Bronchial epithelial cell (primary cell): Measurements from ENCODE around the gene SLC39A11. TPM values are rescaled to one million over a fixed set of nuclear protein-coding genes. Genes with fewer than 3 reads are reported as not detected.
A peak's percentile ranks its signal among the peaks of the same experiment; 100 is the strongest.

ENCODE experiments used
- DNase-seq: peaks from one replicate; pipeline ENCODE4 v3.0.0-alpha.2; 2010; ENCODE audit warnings: low read depth
- FAIRE-seq: peaks from 2 replicates; lab custom pipeline; 2011; peaks lifted over from hg19 to GRCh38; lab: Jason Lieb, UNC
- H3K27me3 ChIP-seq: 2 replicates; pipeline ENCODE4 v1.5.1; 2011; ENCODE audit warnings: low read length; ENCODE audit not compliant: control insufficient read depth, insufficient read depth
- H3K36me3 ChIP-seq: 2 replicates; pipeline ENCODE4 v1.5.1; 2011; ENCODE audit warnings: low read length; ENCODE audit not compliant: control insufficient read depth, insufficient read depth
- H3K4me3 ChIP-seq: 2 replicates; pipeline ENCODE4 v1.5.1; 2011; ENCODE audit warnings: mild to moderate bottlenecking, low read depth, low read length, control low read depth
- total RNA-seq: library from RNA; depleted of rRNA; stranded (reverse); fragments of >200 nt; gene quantifications from 2 replicates; pipeline ENCODE4 v1.2.1, GENCODE V29; 2014
- TF ChIP-seq, protein P1 (sequence below): IDR thresholded peaks from 2 replicates; pipeline ENCODE4 v1.5.1; 2011; ENCODE audit warnings: mild to moderate bottlenecking, moderate library complexity, low read length, control low read depth, inconsistent platforms; ENCODE audit not compliant: insufficient read depth, severe bottlenecking

SLC39A11 gene
- total RNA-seq, 1 donor from 2014 or later = 23.4 TPM

DNA sequence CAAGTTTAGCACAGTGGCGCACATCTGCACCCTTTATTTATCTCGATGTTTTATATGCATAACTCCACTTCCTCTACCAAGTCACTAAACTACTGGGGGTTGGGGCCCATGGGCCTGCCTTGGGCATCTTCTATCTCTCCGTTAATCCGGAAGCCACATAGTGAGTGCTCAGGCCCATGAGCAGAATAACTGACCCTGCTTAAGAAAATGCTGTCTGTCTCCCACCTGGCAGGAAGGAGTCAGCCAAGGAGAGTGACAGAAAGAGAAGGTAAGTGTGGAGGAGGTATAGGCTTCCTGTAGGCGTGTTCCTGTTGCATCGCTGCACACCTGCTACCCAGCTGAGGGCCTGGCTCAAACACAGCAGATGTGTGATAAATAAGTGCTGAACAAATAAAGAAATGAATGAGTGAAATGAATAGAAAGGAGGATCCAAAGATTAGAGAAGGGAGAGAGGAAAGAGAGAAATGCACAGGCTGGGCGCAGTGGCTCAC, 320.1 kb downstream of the SLC39A11 start:
- Histone ChIP-seq H3K4me3 (no peak overlapping the region), H3K36me3 (no peaks in the 10 kb centered on the region), H3K27me3 (no peaks in the 10 kb centered on the region)
- FAIRE-seq = no peak
- DNase-seq = no peak
- TF ChIP-seq, protein P1, sequence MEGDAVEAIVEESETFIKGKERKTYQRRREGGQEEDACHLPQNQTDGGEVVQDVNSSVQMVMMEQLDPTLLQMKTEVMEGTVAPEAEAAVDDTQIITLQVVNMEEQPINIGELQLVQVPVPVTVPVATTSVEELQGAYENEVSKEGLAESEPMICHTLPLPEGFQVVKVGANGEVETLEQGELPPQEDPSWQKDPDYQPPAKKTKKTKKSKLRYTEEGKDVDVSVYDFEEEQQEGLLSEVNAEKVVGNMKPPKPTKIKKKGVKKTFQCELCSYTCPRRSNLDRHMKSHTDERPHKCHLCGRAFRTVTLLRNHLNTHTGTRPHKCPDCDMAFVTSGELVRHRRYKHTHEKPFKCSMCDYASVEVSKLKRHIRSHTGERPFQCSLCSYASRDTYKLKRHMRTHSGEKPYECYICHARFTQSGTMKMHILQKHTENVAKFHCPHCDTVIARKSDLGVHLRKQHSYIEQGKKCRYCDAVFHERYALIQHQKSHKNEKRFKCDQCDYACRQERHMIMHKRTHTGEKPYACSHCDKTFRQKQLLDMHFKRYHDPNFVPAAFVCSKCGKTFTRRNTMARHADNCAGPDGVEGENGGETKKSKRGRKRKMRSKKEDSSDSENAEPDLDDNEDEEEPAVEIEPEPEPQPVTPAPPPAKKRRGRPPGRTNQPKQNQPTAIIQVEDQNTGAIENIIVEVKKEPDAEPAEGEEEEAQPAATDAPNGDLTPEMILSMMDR = no peak

DNA sequence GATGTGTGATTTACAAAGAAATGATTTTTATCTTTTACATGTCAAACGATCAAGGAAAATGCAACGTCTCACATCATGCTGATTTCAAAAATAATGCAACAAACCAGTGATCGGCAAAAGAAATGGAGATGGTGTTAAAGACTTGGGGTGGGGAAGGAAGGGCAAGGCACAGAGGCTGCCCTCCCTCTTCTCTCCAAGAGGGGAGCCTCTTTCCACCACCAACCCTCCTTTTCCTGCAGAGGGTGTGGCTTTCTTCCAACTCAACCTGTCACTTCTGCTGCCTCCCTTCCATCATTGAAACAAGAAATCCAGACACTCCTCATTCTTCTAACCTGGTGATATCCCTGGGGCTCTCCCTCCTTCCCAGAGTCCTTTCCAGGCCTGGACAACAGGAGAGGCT, 320.8 kb downstream of the SLC39A11 start:
- no peaks in the 10 kb centered on the region for H3K27me3 ChIP-seq
- FAIRE-seq (no peak), DNase-seq (no peak)
- H3K36me3 ChIP-seq = no peaks in the 10 kb centered on the region
- TF ChIP-seq, protein P1 = no peak
- H3K4me3 ChIP-seq = no peak overlapping the region

DNA sequence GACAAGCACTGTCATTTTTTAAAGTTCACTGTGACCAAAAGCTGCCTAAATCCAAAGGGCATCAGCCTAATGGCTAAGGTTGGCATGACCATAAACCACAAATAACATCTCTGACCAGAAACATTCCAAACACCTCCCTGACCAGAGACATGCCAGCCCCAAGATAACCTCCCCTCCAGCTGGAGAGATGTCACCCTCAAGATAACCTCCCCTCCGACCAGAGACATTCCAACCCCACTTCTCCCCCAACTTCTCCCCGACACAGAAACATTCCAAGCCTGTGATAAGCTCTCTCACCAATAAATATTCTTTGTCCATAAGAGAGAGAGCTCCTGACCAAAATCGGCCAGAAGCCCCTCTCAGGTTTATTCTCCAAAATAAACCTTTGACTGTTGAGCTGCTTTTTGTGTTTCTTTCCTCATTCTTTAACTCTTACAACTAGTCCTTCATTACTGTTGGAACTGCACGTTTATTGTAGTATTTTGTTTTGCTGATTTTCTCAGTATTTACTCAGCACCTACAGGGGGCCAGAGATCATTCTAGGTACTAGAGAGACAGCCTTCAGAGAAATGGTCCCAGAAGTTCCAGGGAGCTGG, 325.6 kb downstream of the SLC39A11 start:
- Histone ChIP-seq H3K27me3 (no peaks in the 10 kb centered on the region), H3K36me3 (no peaks in the 10 kb centered on the region), H3K4me3 (no peak overlapping the region)
- no peak for DNase-seq
- no peak for FAIRE-seq
- TF ChIP-seq, protein P1 = no peak

DNA sequence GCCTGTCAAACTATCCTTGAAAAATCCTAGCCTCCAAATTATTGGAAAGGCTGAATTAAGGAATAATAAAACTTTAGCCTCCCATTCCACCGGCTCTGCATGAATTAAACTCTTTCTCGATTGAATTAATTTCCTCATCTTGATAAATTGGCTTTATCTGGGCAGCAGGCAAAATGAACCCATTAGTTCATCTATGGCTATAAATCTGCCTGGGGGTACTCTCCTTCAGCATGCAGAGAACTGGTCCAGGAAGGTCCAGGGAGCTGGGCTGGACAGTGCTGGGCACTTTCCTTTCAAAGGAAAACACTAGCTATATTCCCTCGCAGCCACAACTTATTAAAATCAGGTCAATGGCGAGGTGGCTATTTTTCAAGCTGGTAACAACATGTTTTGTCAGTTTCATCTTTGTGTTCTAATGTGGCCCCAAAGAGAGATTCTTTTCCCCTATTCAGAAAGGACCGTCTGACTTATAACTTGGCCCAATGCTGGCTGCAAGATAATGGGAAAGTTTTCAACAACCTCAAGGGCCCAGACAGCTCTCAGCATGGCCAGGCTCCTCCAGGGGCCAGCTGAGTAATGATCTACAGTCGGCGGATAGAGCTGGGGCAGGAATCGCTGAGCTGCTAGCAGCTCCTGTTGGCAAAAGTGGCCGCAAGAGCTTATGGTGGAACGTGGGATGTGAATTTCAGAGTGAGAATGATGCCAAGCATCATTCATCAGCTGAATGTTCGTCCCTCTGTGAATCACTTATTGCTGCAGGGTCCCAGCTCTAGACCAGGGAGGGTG, 326.9 kb downstream of the SLC39A11 start:
- TF ChIP-seq, protein P1 = no peak
- Histone ChIP-seq H3K27me3 (no peaks in the 10 kb centered on the region), H3K36me3 (no peaks in the 10 kb centered on the region), H3K4me3 (no peak overlapping the region)
- FAIRE-seq = no peak
- no peak for DNase-seq

- no peak for FAIRE-seq
- TF ChIP-seq, protein P1 = no peak
- Histone ChIP-seq H3K36me3 (no peaks in the 10 kb centered on the region), H3K4me3 (no peak overlapping the region), H3K27me3 (no peaks in the 10 kb centered on the region)
- peak; percentile 29 for DNase-seq
Observed at GRCh38 chr17:72764632-72765041, 327.9 kb downstream of the SLC39A11 start.
